Fibroblast of lung (primary cell): ENCODE measurements around the gene GATA3.
A peak's percentile ranks its signal among the peaks of the same experiment; 100 is the strongest.

ENCODE experiments used
- EZH2 ChIP-seq: IDR thresholded peaks from 2 replicates; pipeline ENCODE4 v1.5.1; 2012; ENCODE audit warnings: low read length, control low read depth, mild to moderate bottlenecking; ENCODE audit errors: missing control alignments
- TF ChIP-seq, protein P1 (sequence below), 2 donors: IDR thresholded peaks in 1 of 2; conservative IDR thresholded peaks in 1 of 2; 1 replicate in 1 of 2; 2 replicates in 1 of 2; pipeline ENCODE4 v1.5.1; 2011 to 2012; ENCODE audit warnings: low read length in 2 of 2, control low read depth in 1 of 2, inconsistent platforms in 1 of 2, low read depth in 1 of 2, mild to moderate bottlenecking in 1 of 2

DNA sequence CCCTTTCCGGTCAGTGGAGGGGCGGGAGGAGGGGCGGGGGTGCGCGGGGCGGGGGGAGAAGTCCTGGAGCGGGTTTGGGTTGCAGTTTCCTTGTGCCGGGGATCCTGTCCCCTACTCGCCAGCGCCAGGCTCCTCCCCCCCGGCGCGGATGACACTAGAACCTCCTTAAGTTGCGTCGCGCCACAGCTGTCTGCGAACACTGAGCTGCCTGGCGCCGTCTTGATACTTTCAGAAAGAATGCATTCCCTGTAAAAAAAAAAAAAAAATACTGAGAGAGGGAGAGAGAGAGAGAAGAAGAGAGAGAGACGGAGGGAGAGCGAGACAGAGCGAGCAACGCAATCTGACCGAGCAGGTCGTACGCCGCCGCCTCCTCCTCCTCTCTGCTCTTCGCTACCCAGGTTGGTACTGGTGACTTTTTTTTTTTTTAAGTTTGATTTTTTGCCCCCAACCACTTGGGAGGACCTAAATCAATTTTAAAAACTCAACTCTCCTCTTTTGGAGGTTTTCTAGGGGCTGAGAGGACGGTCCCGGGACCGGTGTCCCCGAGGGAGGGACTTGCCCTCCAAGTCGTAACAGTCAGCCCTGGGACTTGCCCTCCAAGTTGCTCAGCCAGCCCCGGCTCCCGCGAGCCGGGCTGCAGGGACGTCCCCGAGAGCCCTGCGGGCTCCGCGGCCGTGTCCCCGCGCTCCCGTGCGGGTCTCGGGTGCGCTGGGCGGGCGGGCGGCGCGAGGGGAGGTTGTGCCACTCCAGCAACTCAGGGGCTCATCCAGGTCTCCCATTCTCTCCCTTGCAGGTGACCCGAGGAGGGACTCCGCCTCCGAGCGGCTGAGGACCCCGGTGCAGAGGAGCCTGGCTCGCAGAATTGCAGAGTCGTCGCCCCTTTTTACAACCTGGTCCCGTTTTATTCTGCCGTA is at the start of gene GATA3:
- TF ChIP-seq, protein P1, sequence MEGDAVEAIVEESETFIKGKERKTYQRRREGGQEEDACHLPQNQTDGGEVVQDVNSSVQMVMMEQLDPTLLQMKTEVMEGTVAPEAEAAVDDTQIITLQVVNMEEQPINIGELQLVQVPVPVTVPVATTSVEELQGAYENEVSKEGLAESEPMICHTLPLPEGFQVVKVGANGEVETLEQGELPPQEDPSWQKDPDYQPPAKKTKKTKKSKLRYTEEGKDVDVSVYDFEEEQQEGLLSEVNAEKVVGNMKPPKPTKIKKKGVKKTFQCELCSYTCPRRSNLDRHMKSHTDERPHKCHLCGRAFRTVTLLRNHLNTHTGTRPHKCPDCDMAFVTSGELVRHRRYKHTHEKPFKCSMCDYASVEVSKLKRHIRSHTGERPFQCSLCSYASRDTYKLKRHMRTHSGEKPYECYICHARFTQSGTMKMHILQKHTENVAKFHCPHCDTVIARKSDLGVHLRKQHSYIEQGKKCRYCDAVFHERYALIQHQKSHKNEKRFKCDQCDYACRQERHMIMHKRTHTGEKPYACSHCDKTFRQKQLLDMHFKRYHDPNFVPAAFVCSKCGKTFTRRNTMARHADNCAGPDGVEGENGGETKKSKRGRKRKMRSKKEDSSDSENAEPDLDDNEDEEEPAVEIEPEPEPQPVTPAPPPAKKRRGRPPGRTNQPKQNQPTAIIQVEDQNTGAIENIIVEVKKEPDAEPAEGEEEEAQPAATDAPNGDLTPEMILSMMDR (conservative IDR thresholded peaks at IDR 0.05 in 1 of 2, IDR thresholded peaks at IDR 0.05 in 1 of 2; ENCODE audit: low read depth in 1 of 2, low read length in 2 of 2) = no peak
- peak; percentile 86 for TF ChIP-seq EZH2
